ENCODE data around the gene CSF2RB. TPM values are rescaled to one million over a fixed set of nuclear protein-coding genes. Genes with fewer than 3 reads are reported as not detected.

The CSF2RB gene
- total RNA-seq, 1 experiment from 2014 or later = not detected

DNA sequence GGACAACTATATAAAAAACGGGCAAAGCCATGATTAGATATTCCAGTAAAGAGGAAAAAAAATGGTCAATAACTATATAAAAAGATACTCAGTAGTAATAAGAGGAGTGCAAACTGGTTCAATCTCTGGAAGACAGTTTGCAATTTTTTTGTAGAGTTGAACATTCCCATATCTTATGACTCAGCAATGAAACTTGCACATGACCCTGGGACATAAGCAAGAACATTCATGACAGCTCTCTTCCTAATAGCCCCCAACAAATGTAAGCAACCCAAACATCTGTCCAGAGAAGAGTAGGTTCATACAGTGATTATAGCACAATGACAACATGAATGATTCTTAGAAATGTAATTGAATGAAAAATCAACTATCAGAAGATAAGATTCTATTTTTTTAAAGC is 21.8 kb upstream of the CSF2RB start:
- Histone ChIP-seq H2BK120ac (ENCODE audit: low read depth, low read length, poor library complexity, severe bottlenecking) (no peak overlapping the region), H2BK20ac (ENCODE audit: low read depth, low read length, poor library complexity, severe bottlenecking) (no peak overlapping the region), H2AK5ac (ENCODE audit: insufficient read length, low read length) (no peak overlapping the region), H3K23me2 (ENCODE audit: insufficient read length, low read depth, low read length, poor library complexity, severe bottlenecking) (no peaks in the 10 kb centered on the region), H2AFZ (ENCODE audit: low read length) (no peak overlapping the region), H3T11ph (ENCODE audit: low read length) (no peak overlapping the region), H3K27ac (ENCODE audit: insufficient read length, low read depth, low read length) (no peak overlapping the region), H3K79me1 (ENCODE audit: insufficient read depth, low read depth, low read length, poor library complexity, severe bottlenecking) (no peaks in the 10 kb centered on the region), H4K8ac (replicated peaks; ENCODE audit: insufficient read length, low read depth, low read length) (no peak overlapping the region), H2BK15ac (ENCODE audit: low read depth, low read length) (no peak overlapping the region), H3K14ac (ENCODE audit: insufficient read depth, low read length) (no peak overlapping the region), H4K91ac (ENCODE audit: insufficient read length, low read depth, low read length) (no peak overlapping the region), H3K23ac (ENCODE audit: insufficient read length, low read depth, low read length) (no peak overlapping the region), H3K9me3 (ENCODE audit: control insufficient read depth, low read depth, low read length) (no peaks in the 10 kb centered on the region), H3K18ac (ENCODE audit: insufficient read length, low read depth, low read length) (no peak overlapping the region), H3K79me2 (ENCODE audit: insufficient read depth, low read length) (no peaks in the 10 kb centered on the region), H3K27me3 (ENCODE audit: insufficient read depth, low read length) (no peaks in the 10 kb centered on the region), H2BK12ac (ENCODE audit: insufficient read length, low read depth, low read length) (no peak overlapping the region), H2BK5ac (ENCODE audit: insufficient read length, low read length) (no peak overlapping the region), H3K56ac (ENCODE audit: insufficient read length, low read depth, low read length) (no peak overlapping the region), H3K4ac (ENCODE audit: low read depth, low read length) (no peak overlapping the region), H3K4me2 (ENCODE audit: insufficient read depth, insufficient read length, low read length) (no peak overlapping the region), H3K9ac (ENCODE audit: extremely low read depth, insufficient read length, low read length) (no peak overlapping the region), H4K5ac (ENCODE audit: insufficient read length, low read depth, low read length) (no peak overlapping the region), H3K4me1 (ENCODE audit: insufficient read depth, low read length) (no peaks in the 10 kb centered on the region), H4K20me1 (ENCODE audit: control insufficient read depth, insufficient read depth, insufficient read length) (no peaks in the 10 kb centered on the region)
- Mint-ChIP-seq H3K27me3 (ENCODE audit: low read depth) (peaks cover 61% of the 10 kb centered on the region), H3K36me3 (ENCODE audit: insufficient read depth in 1 of 3, low read depth in 3 of 3) (peaks cover 0 to 12% (median 2%) of the 10 kb centered on the region in 3 experiments; a peak in 5 of 7 replicates), H3K27ac (no peak overlapping the region), H3K9me3 (peaks cover 16 to 20% of the 10 kb centered on the region in 2 experiments), H3K4me3 (no peak overlapping the region), H3K4me1 (no peaks in the 10 kb centered on the region; a peak in 1 of 4 replicates)
- DNase-seq = no peak
- no CpG with 5 or more reads among the region's 1 CpG for WGBS (ENCODE audit: extremely low coverage, insufficient read length, low lambda C conversion rate)
- TF ChIP-seq, protein P1, sequence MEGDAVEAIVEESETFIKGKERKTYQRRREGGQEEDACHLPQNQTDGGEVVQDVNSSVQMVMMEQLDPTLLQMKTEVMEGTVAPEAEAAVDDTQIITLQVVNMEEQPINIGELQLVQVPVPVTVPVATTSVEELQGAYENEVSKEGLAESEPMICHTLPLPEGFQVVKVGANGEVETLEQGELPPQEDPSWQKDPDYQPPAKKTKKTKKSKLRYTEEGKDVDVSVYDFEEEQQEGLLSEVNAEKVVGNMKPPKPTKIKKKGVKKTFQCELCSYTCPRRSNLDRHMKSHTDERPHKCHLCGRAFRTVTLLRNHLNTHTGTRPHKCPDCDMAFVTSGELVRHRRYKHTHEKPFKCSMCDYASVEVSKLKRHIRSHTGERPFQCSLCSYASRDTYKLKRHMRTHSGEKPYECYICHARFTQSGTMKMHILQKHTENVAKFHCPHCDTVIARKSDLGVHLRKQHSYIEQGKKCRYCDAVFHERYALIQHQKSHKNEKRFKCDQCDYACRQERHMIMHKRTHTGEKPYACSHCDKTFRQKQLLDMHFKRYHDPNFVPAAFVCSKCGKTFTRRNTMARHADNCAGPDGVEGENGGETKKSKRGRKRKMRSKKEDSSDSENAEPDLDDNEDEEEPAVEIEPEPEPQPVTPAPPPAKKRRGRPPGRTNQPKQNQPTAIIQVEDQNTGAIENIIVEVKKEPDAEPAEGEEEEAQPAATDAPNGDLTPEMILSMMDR (conservative IDR thresholded peaks at IDR 0.05) = no peak
